HPDE6-E6E7 (cell line): ENCODE results near the gene F10.

Source experiments
- DNase-seq: peaks from one replicate; pipeline ENCODE4 v3.0.0; 2011; ENCODE audit warnings: missing footprints; ENCODE audit errors: extremely low spot score

F10 gene

DNA sequence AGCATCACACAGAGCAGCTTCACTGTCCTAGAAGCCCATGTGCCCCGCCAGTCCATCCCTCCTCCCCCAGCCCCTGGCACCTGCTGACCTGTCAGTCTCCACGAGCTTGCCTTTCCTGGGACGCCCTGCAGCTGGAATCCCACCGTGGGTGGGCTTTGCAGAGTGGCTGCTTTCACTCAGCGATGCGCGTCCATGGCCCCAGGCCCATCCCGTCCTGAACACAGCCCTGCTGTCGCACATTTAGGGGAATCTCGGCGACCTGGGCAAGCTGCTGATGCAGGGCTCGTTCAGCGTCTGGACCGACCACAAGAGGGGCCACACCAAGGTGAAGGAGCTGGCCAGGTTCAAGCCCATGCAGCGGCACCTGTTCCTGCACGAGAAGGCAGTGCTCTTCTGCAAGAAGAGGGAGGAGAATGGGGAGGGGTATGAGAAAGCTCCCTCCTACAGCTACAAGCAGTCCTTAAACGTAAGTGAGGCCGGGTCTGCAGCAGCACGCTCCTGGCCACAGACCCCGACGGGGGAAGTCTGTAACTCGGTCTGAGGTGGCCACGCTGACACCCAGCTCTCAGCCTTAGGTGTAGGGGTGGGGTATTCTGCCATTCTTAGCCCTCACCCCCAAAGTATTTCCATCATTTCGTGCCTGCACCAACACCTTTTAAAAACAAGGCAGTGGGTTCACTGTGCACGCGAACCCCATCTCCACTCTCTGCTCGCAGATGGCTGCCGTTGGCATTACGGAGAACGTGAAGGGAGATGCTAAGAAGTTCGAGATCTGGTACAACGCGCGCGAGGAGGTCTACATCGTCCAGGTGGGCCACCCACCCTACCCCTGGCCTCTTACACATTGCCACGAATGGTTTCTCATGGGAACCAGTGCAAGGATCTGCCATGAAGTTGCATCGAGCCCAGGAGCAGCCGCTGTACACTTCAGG, 35.3 kb upstream of the F10 start:
- DNase-seq = no peak

DNA sequence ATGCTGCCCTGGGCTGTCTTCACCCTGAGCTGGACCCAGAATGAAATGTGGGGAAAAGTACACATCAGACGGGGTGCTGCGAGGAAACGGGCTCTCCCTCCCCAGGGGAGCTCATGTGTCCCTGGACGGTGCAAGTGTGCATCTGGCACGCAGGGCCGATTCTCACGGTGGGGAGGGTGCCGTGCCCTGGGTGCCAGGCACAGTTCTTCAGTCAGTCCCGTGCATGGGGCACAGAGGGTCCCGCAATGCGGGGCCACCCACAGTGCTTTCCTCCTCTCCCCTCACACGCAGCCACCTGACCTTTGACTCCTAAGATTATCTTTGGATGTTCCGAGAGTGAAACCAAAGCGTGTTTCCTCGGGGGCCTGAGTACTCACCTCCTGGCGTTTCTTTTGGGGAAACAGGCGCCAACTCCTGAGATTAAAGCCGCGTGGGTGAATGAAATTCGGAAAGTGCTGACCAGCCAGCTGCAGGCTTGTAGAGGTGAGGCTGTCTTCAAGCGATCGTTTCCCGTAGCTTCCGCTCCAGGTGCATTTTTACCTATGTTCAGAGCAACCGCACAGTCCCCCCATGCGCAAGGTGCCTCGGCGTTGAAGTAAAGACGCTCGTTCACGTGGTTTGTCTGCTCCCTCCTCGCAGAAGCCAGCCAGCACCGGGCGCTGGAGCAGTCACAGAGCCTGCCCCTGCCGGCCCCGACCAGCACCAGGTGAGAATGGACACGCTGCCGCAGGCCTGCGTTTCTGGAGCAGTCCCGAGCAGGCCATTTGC, 34.5 kb upstream of the F10 start:
- DNase-seq = no peak

DNA sequence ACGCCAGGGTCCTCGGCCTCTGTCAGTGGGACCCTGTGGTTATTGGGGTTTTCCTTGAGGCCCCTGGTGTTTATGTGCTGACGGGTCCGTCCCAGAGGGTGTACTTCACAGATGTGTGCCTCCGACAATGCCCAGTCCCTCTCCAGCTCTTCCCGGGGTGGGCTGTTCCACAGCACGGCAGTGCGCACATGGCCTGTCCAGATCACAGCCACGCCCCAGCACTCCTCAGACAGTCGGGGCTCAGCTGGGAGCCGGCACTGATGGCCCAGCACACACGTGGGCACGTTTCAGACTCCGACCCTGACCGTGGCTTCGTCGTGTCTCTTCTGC, 33.9 kb upstream of the F10 start:
- DNase-seq = no peak

DNA sequence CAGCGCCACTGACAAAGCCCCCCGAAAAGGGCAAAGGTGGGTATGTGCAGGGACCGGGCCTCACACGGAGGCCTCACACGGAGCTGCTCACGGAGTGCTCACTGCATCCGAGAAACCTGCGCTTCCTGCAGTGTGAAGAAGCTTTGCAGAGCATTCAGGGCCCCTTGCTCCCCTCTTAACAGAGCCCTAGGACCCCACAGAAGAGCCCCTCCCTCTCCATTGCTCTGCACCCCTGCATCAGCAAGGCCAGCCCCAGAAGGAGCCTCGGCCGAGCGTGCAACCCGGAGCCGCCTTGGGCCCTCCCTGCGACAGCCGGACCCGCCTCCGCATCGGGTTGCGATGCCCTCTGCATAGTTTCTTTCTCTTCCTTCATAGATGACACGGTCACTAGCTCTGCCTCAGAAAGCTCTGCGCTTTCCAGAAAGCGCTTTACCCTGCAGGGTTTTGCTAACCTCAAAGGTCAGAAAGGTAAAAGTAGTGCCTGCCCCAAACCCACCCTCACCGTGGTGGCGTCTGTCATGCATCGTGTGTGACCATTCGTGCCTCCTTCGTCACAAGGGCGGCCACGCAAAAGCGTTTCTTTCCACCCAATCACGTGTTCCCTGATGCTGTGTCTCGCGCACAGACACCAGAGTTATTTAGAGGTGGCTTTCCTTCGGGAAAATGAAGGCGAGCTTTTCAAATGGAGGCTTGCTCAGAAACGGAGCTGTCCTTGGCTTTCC, 32.7 kb upstream of the F10 start:
- DNase-seq = no peak

DNA sequence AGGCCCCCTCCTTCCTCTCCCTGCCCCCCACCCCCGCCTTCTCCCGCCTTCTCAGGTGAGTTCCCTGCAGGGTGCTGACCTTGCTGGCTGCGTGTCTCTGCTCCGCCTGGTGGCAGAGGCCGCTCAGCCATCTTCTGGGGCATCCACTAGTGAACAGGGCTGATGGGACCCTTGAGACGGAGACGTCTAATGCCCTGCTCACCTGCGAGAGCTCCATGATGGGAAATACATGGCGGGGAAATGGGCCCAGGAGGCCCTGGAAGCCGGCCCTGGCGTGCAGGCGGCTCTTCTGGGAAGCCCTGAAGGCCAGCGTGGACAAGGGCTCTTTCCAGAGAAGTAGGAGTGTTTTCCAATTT, 32.2 kb upstream of the F10 start:
- DNase-seq = no peak

DNA sequence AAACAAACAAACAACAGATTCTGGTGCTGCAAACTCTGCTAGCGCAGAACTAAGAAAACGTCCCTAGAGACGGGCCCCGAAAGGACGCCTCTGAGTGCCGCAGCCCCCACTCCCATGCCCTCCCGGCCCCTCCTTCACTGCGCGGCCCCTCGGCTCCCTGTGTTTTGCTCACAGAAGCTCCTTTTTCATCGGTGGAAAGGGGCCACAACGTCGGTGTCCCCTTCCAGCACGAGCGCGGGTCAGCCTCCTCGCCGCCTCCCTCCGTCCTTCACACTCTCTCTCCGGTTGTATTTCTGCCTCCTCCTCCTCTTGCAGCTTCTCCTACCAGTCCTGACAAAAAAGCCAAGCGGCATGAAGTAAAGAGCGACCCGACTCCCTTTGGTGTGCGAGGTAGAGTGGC, 31.8 kb upstream of the F10 start:
- DNase-seq = no peak

DNA sequence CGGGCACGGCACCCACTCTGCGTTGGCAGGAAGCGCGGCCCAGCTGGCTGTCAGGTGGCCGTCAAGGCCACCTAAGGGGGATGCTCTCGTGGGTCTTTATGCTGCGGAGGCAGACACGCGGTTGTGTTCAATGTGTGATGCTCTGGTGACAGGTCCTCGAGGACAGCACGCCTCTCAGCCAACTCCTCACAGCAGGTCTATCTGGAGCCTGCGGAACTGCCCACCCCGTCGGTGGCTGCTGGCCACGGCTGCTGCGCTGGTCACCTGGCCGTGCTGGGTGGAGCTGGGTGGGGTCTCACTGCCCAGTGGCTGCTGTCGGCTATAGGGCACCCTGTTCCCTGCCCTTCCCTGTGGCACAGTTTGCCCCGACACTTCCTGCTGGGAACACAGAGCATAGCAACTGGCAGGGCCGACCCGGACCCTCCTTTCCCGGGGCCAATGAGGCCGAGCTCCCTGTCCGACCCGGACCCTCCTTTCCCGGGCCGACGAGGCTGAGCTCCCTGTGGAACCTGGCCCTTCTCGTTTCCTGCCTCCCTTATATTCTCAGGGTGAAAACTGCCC, 31.3 kb upstream of the F10 start:
- no peak for DNase-seq

DNA sequence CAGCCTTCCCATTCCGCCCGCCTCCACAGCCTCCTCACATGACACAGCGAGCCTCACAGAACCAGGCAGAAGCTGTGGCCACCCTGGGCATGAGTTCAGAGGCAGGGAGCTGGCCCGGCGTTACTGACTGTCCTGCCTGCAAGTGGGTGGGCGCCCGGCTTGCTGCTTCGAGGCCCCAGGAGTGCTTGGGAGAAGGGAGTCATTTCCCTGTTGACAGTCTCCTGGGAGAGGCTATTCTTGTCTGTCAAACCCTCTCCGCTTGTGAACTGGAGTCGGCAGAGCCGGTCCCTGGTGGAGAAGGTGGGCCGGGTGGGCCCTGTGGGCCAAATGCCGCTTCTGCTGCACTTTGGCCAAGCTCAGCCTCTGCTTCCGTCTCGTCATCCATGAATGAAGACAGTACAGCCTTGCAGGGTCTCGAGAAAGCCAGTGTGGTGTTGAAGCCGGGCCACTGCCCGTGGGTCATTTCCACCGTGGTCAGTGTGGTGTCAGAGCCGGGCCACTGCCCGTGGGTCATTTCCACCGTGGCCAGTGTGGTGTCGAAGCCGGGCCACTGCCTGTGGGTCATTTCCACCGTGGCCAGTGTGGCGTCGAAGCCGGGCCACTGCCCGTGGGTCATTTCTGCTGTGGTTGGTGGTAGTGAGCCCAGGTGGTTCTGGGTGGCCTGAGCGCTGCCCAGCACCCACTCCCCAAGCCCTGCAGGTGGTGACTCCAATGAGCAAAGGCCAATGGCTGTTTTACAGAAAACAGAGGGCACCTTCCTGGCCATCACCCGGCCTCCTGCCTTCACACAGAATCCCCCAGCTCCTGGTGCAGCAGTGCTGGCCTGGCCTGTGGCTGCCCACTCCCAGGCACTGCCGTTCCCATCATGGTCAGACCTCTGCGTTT, 30.5 kb upstream of the F10 start:
- DNase-seq = no peak

DNA sequence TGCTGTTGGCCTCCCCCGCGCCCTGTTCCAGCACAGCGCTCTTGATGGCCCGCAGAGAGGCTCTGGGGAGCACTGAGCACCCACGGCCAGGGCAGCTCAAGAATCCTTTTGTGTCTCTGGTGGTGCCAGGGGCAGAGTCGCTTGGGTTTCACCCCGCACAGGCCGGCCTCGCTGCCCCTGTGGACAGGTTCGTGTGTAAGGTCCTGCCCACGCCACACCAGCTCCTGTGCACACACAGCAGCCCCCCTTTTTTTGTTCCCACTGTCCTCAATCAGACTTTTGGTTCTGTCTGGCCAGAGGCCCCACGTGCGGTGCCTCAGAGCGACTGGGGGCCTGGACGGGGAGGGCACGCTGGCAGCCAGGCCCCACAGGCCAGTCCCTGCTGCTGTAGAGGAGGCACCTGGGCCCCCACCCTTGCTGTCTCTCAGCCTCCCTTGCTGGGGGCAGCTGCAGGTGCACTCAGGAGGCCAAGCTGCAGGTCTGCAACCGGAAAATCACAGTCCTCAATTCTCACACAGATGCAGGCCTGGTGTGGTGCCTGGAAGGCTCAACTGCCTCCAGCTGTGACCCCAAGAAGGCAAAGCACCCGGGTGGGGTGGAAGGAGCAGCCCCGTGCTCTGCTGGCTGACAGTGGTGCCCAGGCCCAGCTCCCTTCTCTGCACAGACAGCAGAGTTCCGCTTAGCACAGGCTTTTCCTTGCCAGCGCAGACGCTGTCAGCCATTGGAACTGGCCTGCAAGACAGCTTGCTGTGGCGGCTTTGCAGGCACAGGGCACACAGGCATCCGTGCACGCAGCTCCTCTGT, 29.6 kb upstream of the F10 start:
- no peak for DNase-seq

DNA sequence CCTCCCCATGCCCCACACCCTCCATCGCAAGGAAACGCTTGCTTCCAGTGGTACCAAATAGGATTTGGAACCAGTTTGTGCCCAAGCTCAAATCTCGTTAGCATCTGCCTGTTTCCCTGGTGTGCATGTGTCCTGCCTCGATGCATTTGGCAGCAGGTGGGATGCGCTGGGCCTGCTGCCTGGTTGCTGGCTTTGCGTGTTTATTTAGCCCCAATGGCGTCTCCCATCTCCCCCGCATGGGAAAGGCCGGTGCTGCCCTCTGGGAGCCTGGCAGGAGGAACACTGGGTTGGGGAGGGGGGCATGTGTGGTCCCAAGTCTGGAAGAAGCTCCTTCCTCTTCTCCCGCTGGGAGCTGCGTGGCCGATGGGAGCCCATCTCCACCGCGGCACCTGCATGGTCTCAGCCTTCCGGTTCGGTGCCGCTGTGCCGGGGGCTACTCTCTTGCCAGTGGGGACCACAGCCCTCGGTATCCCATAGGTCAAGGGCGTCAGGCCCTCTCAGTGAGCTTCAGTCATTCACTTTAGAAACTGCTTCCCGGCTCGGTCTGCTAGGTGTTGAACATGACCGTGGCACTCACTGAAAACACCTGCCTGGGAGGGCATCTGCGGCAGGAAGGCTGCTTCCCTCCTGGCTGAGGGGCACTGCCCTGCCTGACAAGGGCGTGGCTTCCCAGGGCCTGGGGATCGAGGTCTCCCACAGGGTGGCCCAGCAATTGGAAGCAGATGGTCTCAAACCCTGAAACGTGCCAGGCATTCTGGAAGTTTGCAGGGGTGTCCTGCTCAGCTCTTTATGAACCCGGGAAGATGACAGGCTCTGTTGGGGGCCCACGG, 28.8 kb upstream of the F10 start:
- DNase-seq = no peak

DNA sequence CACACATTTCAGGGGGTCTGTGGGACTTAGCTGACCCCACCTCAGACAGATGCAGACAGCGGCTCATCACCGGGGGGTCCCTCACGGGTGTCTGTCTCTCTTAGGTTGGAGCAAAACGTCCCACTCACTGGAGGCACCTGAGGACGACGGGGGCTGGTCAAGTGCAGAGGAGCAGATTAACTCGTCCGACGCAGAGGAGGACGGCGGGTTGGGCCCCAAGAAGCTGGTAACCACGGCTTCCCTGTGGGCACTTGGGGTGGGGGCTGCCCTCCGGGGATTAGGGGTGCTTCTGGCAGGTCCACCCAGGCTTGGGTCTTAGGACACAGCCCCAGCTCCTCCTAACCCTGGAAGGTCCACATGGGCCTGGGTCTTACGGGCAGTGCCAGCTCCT, 28.2 kb upstream of the F10 start:
- no peak for DNase-seq

DNA sequence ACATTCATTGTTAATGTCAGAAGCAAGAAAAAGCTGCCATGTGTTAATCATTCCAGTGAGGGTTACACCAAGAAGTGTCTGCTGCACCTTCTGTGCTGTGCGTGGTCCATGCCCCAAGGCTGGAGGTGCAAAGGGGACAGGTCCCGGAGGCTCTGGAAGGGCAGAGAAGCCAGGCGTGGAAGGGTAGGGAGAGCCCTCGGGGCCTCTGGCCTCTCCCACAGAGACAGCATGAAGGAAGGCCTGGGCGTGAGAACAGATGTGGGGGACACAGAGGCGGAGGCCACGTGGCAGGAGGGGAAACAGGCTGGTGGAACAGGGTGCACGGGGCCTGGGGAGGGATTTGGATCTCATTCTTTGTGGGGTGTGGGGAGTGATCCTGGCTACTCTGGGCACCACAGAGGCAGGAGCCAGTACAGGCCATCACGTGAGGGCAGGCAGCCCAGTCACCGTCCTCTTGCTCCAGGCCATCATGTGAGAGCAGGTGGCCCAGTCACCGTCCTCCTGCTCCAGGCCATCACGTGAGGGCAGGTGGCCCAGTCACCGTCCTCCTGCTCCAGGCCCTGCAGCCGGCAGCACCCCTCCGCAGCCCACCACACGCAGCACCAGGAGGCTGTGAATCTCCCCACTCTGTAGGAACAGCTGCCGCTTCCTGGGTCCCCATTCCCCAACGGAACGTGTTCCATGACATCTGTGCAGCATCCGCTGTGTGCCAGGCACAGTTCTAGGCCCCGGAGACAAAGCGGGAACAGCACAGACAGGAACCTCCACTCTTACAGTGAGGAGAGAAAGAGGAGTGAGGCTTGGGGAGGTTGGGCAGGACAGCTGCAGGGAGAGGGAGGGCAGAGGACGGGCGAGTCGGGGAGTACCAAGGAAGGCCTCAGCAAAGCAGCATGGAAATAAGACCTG, 27.2 kb upstream of the F10 start:
- DNase-seq = no peak

DNA sequence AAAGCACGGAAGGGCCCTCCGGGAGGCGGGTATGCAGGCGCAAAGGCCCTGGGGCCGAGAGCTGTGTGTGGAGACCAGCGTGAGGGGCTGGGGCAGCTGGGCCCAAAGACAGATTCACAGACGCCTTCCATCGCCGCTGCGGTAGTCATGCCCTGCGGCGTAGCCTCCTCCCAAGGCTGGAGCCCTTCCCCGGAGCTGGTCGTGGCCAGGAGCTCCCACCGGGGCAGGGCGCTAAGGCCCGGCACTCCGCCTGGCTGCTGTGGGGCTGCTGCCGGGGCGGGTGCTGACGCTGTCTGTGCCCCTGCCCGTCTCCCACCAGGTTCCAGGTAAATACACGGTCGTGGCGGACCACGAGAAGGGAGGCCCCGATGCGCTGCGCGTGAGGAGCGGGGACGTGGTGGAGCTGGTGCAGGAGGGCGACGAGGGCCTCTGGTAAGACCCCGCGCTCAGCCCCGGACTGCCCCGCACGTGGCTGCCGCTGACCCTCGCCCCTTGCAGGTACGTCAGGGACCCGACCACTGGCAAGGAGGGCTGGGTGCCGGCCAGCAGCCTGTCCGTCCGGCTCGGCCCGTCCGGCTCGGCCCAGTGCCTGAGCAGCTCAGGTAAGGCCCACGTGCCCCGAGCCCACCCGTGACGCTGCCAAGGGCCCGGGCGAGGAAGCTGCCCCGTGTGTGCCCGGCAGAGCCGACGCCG, 26.4 kb upstream of the F10 start:
- DNase-seq = no peak

DNA sequence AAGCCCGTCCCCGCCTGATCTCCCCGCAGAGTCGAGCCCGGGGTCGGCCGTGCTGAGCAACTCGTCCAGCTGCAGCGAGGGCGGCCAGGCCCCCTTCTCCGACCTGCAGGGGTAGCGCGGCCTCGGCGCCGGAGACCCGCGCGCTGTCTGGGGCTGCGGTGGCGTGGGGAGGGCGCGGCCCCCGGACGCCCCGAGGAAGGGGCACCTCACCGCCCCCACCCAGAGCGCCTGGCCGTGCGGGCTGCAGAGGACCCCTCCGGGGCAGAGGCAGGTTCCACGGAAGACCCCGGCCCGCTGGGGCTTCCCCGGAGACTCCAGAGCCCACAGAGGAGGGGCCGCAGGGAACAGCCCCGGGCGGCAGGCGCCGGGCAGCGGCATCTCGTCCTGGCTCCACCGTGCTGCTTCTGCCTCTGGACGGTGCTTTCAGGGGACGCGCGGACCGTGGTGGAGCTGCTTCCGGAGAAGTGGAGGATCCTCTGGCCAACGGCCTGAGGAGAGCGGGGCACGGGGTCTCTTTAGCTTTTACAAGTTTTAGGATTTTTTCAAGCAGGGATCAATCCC, 25.8 kb upstream of the F10 start:
- DNase-seq = no peak

DNA sequence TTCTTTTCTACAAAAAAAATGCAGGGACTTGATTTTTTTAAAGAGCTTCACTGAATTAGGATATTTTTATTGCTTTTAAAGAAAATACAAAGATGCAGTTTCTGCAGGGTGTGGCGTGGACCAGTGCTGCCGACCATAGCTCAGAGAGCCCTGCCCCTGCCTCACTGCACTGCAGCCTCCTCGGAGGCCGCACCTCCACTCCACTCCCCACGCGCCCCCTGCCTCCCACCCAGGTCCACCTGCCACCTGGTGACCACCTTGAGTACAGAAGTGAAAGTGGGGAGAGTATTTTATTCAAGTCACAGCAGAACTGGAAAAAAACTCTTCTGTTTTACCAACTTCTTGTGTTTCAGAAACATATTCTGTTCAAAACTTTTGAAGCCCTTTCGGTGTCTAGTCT, 24.9 kb upstream of the F10 start:
- no peak for DNase-seq

DNA sequence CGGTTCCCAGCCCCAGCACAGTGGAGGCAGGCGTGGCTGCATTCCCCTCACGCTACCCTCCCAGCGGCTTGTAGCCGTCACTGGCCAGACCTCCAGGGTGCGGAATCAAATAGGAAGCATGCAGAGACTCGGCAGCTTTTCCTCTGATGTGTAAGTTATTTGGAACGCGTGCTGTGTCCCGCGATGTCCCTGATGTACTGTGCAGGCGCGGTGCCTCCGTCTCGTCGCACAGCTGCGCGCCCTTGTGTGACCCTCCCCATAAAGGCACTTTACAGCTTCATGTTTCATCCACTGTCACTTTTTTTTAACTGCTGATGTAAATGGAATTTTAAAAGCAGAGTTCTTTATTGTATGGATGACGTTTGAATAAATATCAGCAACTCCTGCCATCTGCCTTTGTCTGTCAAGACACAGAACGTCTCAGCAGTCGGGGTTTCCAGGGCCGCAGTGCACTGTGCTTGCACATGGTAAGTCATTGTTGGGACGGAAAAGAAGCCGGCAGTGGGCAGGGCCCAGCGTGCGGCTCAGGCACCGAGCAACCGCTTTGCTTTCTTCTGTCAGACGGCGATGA, 24.4 kb upstream of the F10 start:
- no peak for DNase-seq

DNA sequence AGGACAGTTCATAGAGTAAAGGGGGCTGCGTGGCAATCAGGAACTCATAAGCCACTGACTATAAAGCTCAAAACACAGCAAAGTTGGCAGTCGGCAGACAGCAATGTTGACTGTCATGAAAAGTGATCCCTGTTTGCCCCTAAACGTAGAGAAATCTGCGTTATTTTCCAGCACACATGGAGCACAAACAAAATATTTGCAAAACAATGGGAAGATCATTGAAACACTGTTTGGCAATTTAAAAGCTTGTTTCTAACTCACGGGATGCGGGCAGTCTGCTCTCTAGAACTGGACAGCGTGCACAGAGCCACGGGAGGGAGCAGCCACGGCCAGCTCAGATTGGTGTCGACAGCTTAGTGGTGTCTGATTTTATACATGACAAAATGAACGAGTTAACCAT, 23.5 kb upstream of the F10 start:
- DNase-seq = no peak
